Left hindlimb (tissue), 1 donor: ENCODE results near the gene PHTF1.

ENCODE experiments used
- DNase-seq: peaks from one replicate; pipeline ENCODE4 v3.0.0-alpha.2; 2018

Gene PHTF1

GRCh38 chr1:113759333-113760101, at the start of gene PHTF1:
TSS of gene PHTF1 (minus strand) at chr1:113759486. CDS start at chr1:113758703, 783 bp downstream.
- DNase-seq: peak; percentile 86

GRCh38 chr1:113808450-113809195, 49.3 kb upstream of the PHTF1 start:
- DNase-seq: no peak

GRCh38 chr1:113805639-113806038, 46.4 kb upstream of the PHTF1 start:
- no peak for DNase-seq

- no peak for DNase-seq
Observed at GRCh38 chr1:113805256-113805531, 45.9 kb upstream of the PHTF1 start.

- no peak for DNase-seq
Observed at GRCh38 chr1:113804421-113805255, 45.4 kb upstream of the PHTF1 start.

GRCh38 chr1:113802367-113803007, 43.2 kb upstream of the PHTF1 start:
- DNase-seq: no peak

GRCh38 chr1:113800487-113800886, 41.2 kb upstream of the PHTF1 start:
- DNase-seq: no peak

- DNase-seq: no peak
Observed at GRCh38 chr1:113797472-113797871, 38.2 kb upstream of the PHTF1 start.

- no peak for DNase-seq
Observed at GRCh38 chr1:113793878-113794834, 34.9 kb upstream of the PHTF1 start.

- DNase-seq: no peak
Observed at GRCh38 chr1:113792986-113793385, 33.7 kb upstream of the PHTF1 start.

- no peak for DNase-seq
Observed at GRCh38 chr1:113792471-113792870, 33.2 kb upstream of the PHTF1 start.

- DNase-seq: no peak
Observed at GRCh38 chr1:113788802-113789201, 29.5 kb upstream of the PHTF1 start.

- no peak for DNase-seq
Observed at GRCh38 chr1:113787663-113788062, 28.4 kb upstream of the PHTF1 start.

- no peak for DNase-seq
Observed at GRCh38 chr1:113786069-113786468, 26.8 kb upstream of the PHTF1 start.

- no peak for DNase-seq
Observed at GRCh38 chr1:113784104-113784779, 25.0 kb upstream of the PHTF1 start.

- DNase-seq: no peak
Observed at GRCh38 chr1:113783254-113784103, 24.2 kb upstream of the PHTF1 start.

- DNase-seq: no peak
Observed at GRCh38 chr1:113782406-113782805, 23.1 kb upstream of the PHTF1 start.

GRCh38 chr1:113780374-113781146, 21.3 kb upstream of the PHTF1 start:
- no peak for DNase-seq

- no peak for DNase-seq
Observed at GRCh38 chr1:113779542-113779941, 20.3 kb upstream of the PHTF1 start.
